GM21381 (cell line): ENCODE results near the gene PROB1.
"Not testable (repeated sequence)": the region's sequence is repeated elsewhere in the genome, so short reads cannot be mapped to it uniquely, and the experiment has no call there.

Source experiments
- ATAC-seq: cut with Tn5 transposase; IDR thresholded peaks from one replicate; pipeline ENCODE4 v1.9.1; 2021; ENCODE audit warnings: mild to moderate bottlenecking, moderate library complexity; ENCODE audit not compliant: unreplicated experiment

Gene PROB1

GRCh38 chr5:139381837-139382761 lies 12.8 kb downstream of the PROB1 start:
- no peak for ATAC-seq

- no peak for ATAC-seq
Observed at GRCh38 chr5:139379626-139380449, 15.1 kb downstream of the PROB1 start.

GRCh38 chr5:139378941-139379361 lies 16.0 kb downstream of the PROB1 start:
- no peak for ATAC-seq

GRCh38 chr5:139378101-139378825 lies 16.6 kb downstream of the PROB1 start:
- no peak for ATAC-seq

- no peak for ATAC-seq
Observed at GRCh38 chr5:139377226-139377625, 17.7 kb downstream of the PROB1 start.

- no peak for ATAC-seq
Observed at GRCh38 chr5:139376364-139376763, 18.5 kb downstream of the PROB1 start.

- no peak for ATAC-seq
Observed at GRCh38 chr5:139374909-139375308, 20.0 kb downstream of the PROB1 start.

- ATAC-seq = no peak
Observed at GRCh38 chr5:139371482-139372435, 23.1 kb downstream of the PROB1 start.

- no peak for ATAC-seq
Observed at GRCh38 chr5:139369181-139369580, 25.7 kb downstream of the PROB1 start.

- no peak for ATAC-seq
Observed at GRCh38 chr5:139368613-139369012, 26.3 kb downstream of the PROB1 start.

- no peak for ATAC-seq
Observed at GRCh38 chr5:139364466-139364865, 30.4 kb downstream of the PROB1 start.

GRCh38 chr5:139363937-139364336 lies 31.0 kb downstream of the PROB1 start:
- no peak for ATAC-seq

- ATAC-seq = no peak
Observed at GRCh38 chr5:139361835-139362429, 33.0 kb downstream of the PROB1 start.

GRCh38 chr5:139360384-139360783 lies 34.5 kb downstream of the PROB1 start:
- ATAC-seq = no peak

GRCh38 chr5:139358064-139358463 lies 36.8 kb downstream of the PROB1 start:
- no peak for ATAC-seq

- ATAC-seq = not testable (repeated sequence)
Observed at GRCh38 chr5:139355900-139356299, 39.0 kb downstream of the PROB1 start.

- no peak for ATAC-seq
Observed at GRCh38 chr5:139354186-139354585, 40.7 kb downstream of the PROB1 start.

- ATAC-seq = not testable (repeated sequence)
Observed at GRCh38 chr5:139347863-139348262, 47.0 kb downstream of the PROB1 start.

GRCh38 chr5:139345442-139345841 lies 49.5 kb downstream of the PROB1 start:
- not testable (repeated sequence) for ATAC-seq

GRCh38 chr5:139344177-139344576 lies 50.7 kb downstream of the PROB1 start:
- no peak for ATAC-seq
